Neural cell (in vitro differentiated cells): ENCODE results near the gene CLDN22. TPM values are rescaled to one million over a fixed set of nuclear protein-coding genes. Genes with fewer than 3 reads are reported as not detected.

ENCODE experiments used
- H2AFZ ChIP-seq: fragments of 200-600, 300-800 bp; sonication (generic), shearing (Covaris generic); 2 replicates; pipeline ENCODE4 v1.6.0; 2014; ENCODE audit warnings: low read depth, mild to moderate bottlenecking, antibody characterized with exemption, low read length, moderate library complexity
- H3F3A ChIP-seq: fragments of 200-600 bp; shearing (Covaris generic); 2 replicates; pipeline ENCODE4 v1.6.1; 2016; ENCODE audit warnings: mild to moderate bottlenecking, moderate library complexity, mixed read lengths, antibody characterized with exemption, low read length; ENCODE audit not compliant: insufficient read depth, poor library complexity, severe bottlenecking
- H3K27ac ChIP-seq: fragments of 200-600, 300-800 bp; sonication (generic), shearing (Covaris generic); 2 replicates; pipeline ENCODE4 v1.5.1; 2014; ENCODE audit warnings: mild to moderate bottlenecking, low read length, moderate library complexity
- H3K27me3 ChIP-seq: fragments of 300-800, 200-600 bp; sonication (generic), shearing (Covaris generic); 2 replicates; pipeline ENCODE4 v1.6.0; 2014; ENCODE audit warnings: mild to moderate bottlenecking, low read depth, low read length, moderate library complexity; ENCODE audit not compliant: insufficient read depth
- H3K36me3 ChIP-seq: fragments of 300-800, 200-600 bp; sonication (generic), shearing (Covaris generic); 2 replicates; pipeline ENCODE4 v1.5.1; 2014; ENCODE audit warnings: mild to moderate bottlenecking, antibody characterized with exemption, low read length, moderate library complexity; ENCODE audit not compliant: insufficient read depth
- H3K4me2 ChIP-seq: fragments of 300-800, 200-600 bp; sonication (generic), shearing (Covaris generic); 2 replicates; pipeline ENCODE4 v1.6.0; 2014; ENCODE audit warnings: mild to moderate bottlenecking, low read length
- H3K4me3 ChIP-seq: fragments of 300-800, 200-600 bp; sonication (generic), shearing (Covaris generic); 2 replicates; pipeline ENCODE4 v1.5.1; 2014; ENCODE audit warnings: mild to moderate bottlenecking, low read length, moderate library complexity
- H3K79me2 ChIP-seq: fragments of 200-600 bp; shearing (Covaris generic); replicated peaks from 2 replicates; pipeline ENCODE4 v1.6.0; 2014; ENCODE audit warnings: mild to moderate bottlenecking, low read length, moderate library complexity; ENCODE audit not compliant: insufficient read depth
- H3K9ac ChIP-seq: fragments of 300-800, 200-600 bp; sonication (generic), shearing (Covaris generic); 2 replicates; pipeline ENCODE4 v1.6.1; 2016; ENCODE audit warnings: mild to moderate bottlenecking, low read length, mixed read lengths
- H3K9me2 ChIP-seq: fragments of 200-600 bp; shearing (Covaris generic); 2 replicates; pipeline ENCODE4 v1.6.1; 2016; ENCODE audit warnings: mild to moderate bottlenecking, low read length, mixed read lengths; ENCODE audit not compliant: insufficient read depth
- H3K9me3 ChIP-seq: fragments of 200-600, 300-800 bp; sonication (generic), shearing (Covaris generic); 2 replicates; pipeline ENCODE4 v1.6.1; 2016; ENCODE audit warnings: mild to moderate bottlenecking, mixed run types, low read length, moderate library complexity, mixed read lengths
- H4K20me1 ChIP-seq: fragments of 200-600 bp; shearing (Covaris generic); 2 replicates; pipeline ENCODE4 v1.6.1; 2016; ENCODE audit warnings: mild to moderate bottlenecking, mixed run types; ENCODE audit not compliant: insufficient read depth
- EP300 ChIP-seq: fragments of 450-650 bp; conservative IDR thresholded peaks from 2 replicates; pipeline ENCODE4 v1.6.1; 2014; ENCODE audit warnings: antibody characterized with exemption, mild to moderate bottlenecking, moderate library complexity; ENCODE audit not compliant: poor library complexity, severe bottlenecking
- EZH2 ChIP-seq: fragments of 200-600, 300-800 bp; shearing (Covaris generic), sonication (generic); IDR thresholded peaks from 2 replicates; pipeline ENCODE4 v1.6.1; 2014; ENCODE audit warnings: antibody characterized with exemption, low read length, borderline replicate concordance, mild to moderate bottlenecking; ENCODE audit not compliant: insufficient read depth, poor library complexity, severe bottlenecking
- MXI1 ChIP-seq: fragments of 450-650 bp; conservative IDR thresholded peaks from 2 replicates; pipeline ENCODE4 v1.6.1; 2014; ENCODE audit warnings: antibody characterized with exemption, mild to moderate bottlenecking; ENCODE audit not compliant: poor library complexity, severe bottlenecking
- POLR2AphosphoS5 ChIP-seq: IDR thresholded peaks from 2 replicates; pipeline ENCODE4 v1.6.1; 2012
- RAD21 ChIP-seq: fragments of 450-650 bp; conservative IDR thresholded peaks from 2 replicates; pipeline ENCODE4 v1.6.1; 2014; ENCODE audit warnings: antibody characterized with exemption, mild to moderate bottlenecking, moderate library complexity
- SMC3 ChIP-seq: fragments of 450-650 bp; conservative IDR thresholded peaks from 2 replicates; pipeline ENCODE4 v1.6.1; 2014; ENCODE audit warnings: antibody characterized with exemption, mild to moderate bottlenecking, moderate library complexity; ENCODE audit not compliant: poor library complexity
- TAF1 ChIP-seq: IDR thresholded peaks from 2 replicates; pipeline ENCODE4 v1.6.1; 2012; ENCODE audit warnings: low read depth
- polyA plus RNA-seq: library from polyadenylated mRNA; depleted of rRNA; stranded (reverse); fragments of >200 nt; gene quantifications from 2 replicates; pipeline ENCODE4 v1.2.3, GENCODE V29; 2014
- TF ChIP-seq, protein P1 (sequence below): IDR thresholded peaks from 2 replicates; pipeline ENCODE4 v1.6.1; 2012; ENCODE audit warnings: borderline replicate concordance
- TF ChIP-seq, protein P2 (sequence below): fragments of 450-650 bp; IDR thresholded peaks from 2 replicates; pipeline ENCODE4 v1.5.1; 2014; ENCODE audit warnings: antibody characterized with exemption, mild to moderate bottlenecking, moderate library complexity; ENCODE audit not compliant: poor library complexity, severe bottlenecking

CLDN22 gene
- polyA plus RNA-seq, 1 donor from 2014 or later, result not detected

DNA sequence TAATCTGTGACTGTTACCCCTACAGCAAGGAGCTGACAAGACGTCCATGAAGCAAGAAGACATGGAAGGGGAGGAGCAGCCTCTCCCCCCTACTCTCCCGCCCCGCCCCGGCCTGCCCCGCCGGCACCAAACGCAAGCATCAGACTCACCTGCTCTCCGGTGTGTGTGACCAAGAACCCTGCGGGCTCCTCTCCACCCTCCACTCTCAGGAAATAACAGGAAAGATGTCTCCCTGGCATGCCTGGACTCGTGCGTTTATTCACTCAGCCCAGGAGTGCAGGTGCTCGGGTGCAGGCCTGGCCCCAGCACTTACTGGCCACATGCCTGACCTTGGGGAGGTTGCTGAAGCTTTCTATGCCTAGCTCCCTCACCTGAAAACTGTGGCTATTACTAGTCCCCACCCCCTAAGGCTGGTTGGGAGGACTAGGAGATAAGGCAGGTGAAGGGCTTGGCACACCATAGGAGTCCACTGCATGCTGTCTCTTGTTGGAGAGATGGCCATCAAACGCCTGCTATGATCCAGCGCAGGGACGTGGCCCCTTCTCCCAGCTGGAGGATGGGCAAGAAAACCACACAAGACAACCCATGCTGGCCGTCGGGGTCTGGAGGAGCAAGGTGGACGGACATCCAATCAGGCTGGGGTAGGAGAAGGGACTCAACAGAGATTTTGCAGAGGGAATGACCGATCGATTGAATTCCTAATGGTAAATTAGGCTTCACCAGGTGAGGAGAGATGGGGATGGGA lies 37.0 kb upstream of the CLDN22 start:
- H3K27me3 ChIP-seq, result no peaks in the 10 kb centered on the region
- TF ChIP-seq EZH2 (no peak), EP300 (no peak), RAD21 (no peak), POLR2AphosphoS5 (no peak), TAF1 (no peak), SMC3 (no peak), MXI1 (no peak)
- TF ChIP-seq, protein P1, sequence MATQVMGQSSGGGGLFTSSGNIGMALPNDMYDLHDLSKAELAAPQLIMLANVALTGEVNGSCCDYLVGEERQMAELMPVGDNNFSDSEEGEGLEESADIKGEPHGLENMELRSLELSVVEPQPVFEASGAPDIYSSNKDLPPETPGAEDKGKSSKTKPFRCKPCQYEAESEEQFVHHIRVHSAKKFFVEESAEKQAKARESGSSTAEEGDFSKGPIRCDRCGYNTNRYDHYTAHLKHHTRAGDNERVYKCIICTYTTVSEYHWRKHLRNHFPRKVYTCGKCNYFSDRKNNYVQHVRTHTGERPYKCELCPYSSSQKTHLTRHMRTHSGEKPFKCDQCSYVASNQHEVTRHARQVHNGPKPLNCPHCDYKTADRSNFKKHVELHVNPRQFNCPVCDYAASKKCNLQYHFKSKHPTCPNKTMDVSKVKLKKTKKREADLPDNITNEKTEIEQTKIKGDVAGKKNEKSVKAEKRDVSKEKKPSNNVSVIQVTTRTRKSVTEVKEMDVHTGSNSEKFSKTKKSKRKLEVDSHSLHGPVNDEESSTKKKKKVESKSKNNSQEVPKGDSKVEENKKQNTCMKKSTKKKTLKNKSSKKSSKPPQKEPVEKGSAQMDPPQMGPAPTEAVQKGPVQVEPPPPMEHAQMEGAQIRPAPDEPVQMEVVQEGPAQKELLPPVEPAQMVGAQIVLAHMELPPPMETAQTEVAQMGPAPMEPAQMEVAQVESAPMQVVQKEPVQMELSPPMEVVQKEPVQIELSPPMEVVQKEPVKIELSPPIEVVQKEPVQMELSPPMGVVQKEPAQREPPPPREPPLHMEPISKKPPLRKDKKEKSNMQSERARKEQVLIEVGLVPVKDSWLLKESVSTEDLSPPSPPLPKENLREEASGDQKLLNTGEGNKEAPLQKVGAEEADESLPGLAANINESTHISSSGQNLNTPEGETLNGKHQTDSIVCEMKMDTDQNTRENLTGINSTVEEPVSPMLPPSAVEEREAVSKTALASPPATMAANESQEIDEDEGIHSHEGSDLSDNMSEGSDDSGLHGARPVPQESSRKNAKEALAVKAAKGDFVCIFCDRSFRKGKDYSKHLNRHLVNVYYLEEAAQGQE, result no peak
- TF ChIP-seq, protein P2, sequence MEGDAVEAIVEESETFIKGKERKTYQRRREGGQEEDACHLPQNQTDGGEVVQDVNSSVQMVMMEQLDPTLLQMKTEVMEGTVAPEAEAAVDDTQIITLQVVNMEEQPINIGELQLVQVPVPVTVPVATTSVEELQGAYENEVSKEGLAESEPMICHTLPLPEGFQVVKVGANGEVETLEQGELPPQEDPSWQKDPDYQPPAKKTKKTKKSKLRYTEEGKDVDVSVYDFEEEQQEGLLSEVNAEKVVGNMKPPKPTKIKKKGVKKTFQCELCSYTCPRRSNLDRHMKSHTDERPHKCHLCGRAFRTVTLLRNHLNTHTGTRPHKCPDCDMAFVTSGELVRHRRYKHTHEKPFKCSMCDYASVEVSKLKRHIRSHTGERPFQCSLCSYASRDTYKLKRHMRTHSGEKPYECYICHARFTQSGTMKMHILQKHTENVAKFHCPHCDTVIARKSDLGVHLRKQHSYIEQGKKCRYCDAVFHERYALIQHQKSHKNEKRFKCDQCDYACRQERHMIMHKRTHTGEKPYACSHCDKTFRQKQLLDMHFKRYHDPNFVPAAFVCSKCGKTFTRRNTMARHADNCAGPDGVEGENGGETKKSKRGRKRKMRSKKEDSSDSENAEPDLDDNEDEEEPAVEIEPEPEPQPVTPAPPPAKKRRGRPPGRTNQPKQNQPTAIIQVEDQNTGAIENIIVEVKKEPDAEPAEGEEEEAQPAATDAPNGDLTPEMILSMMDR, result no peak

DNA sequence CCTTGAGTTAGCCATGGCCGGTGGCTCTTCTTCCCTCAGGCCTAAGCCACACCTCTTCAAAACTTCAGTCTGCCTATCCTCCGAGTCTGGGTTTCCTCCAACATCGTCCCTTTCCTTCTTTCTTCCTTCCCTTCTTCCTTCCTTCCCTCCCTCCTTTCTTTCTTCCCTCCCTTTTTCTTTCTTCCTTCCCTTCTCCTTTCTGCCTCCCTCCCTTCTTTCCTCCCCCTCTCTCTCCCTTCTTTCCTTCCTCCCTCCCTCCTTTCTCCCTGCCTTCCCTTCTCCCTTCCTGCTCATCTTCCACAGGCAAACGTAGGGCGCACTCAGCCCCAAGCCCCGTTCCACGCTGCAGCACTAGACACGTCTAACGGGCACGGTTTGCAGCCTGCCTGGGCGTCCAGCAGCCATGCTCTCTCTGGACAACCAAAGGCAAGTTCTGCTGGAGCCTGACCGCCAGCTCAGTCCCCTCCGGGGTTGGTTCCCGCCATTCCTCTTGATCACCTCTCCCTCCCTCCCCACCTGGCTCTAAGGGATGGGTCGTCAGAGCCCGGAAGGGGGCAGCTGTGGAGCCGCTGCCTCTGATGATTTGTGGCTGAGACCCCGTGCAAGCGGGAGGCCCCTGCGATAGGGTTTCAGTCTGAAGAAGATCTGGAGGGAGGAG lies 36.2 kb upstream of the CLDN22 start:
- Histone ChIP-seq H3K9me2 (no peaks in the 10 kb centered on the region), H3K9me3 (no peaks in the 10 kb centered on the region), H3K4me3 (no peak overlapping the region), H3K36me3 (no peaks in the 10 kb centered on the region), H3K9ac (no peak overlapping the region), H3K4me2 (no peak overlapping the region), H4K20me1 (no peaks in the 10 kb centered on the region), H3K79me2 (no peaks in the 10 kb centered on the region), H2AFZ (no peak overlapping the region), H3F3A (no peaks in the 10 kb centered on the region), H3K27me3 (no peaks in the 10 kb centered on the region), H3K27ac (no peak overlapping the region)
- TF ChIP-seq EZH2 (no peak), RAD21 (no peak), MXI1 (no peak), EP300 (no peak), SMC3 (no peak), TAF1 (no peak), POLR2AphosphoS5 (no peak)
- TF ChIP-seq, protein P2, result no peak
- TF ChIP-seq, protein P1, result no peak

More for the DNA sequence above, 37.0 kb upstream of the CLDN22 start:
- no peaks in the 10 kb centered on the region for H3K9me3 ChIP-seq
- no peaks in the 10 kb centered on the region for H3K79me2 ChIP-seq
- H3K36me3 ChIP-seq, result no peaks in the 10 kb centered on the region
- H3F3A ChIP-seq, result no peaks in the 10 kb centered on the region
- H4K20me1 ChIP-seq, result no peaks in the 10 kb centered on the region
- no peak overlapping the region for H3K27ac ChIP-seq
- H3K9ac ChIP-seq, result no peak overlapping the region
- no peak overlapping the region for H3K4me2 ChIP-seq
- no peaks in the 10 kb centered on the region for H3K9me2 ChIP-seq
- H3K4me3 ChIP-seq, result no peak overlapping the region
- H2AFZ ChIP-seq, result no peak overlapping the region
